ENCODE results near the gene MLLT1.

Gene MLLT1

DNA sequence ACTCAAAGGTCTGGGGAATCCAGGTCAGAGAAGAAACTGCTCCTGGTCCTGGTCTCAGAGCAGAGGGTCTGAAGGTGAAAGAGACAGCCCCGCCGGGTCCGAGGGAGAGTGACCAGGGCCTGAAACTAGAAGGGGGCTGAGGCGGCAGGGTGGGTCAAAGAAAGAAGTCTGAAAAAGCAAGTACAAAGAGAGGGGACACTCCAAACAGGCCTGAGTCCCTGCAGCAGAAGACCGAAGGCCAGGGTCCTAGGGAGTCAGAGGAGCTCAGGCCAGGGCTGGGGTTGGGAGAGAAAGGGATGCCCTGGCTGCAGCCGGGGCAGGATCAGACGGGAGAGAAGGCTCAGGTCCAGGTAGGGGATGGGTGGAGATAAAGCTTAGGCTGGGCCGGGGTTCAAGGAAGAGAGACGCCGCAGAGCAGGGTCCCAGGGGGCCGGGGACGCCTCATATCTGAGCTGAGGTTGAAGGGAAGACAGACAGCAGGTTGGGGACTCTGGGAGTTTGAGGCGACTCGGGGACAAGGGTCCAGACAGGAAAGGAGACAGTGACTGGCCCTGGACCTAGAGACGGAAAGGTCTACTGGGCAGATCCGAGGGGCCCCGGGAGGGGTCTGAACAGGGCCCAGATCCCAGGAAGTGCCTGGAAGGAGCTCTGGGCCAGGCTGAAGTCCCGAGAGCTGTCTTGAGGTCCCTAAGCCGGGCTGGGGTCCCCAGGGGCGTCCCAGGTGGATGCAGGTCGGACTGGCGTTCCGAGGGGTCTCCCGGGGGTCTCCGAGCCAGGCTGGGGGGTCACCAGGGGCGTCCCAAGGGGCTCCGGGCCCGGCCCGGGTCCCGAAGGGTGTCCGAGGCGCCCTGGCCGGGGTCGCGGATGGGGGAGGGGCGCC, 795 bp downstream of the MLLT1 start:
- no peaks in the 10 kb centered on the region for H3K27me3 ChIP-seq (ENCODE audit: control insufficient read depth, low read length)
- H3K79me2 ChIP-seq (ENCODE audit: control insufficient read depth, low read length) = peaks cover 55% of the 10 kb centered on the region
- H3F3A ChIP-seq (ENCODE audit: control insufficient read depth, insufficient read depth) = no peaks in the 10 kb centered on the region; the same call in 1 of the 2 replicates
- H3K9me3 ChIP-seq (ENCODE audit: control insufficient read depth, insufficient read depth, low read length) = no peaks in the 10 kb centered on the region
- peak overlapping the region; percentile 76 for H3K4me3 ChIP-seq (ENCODE audit: low read length)
- H3K9me2 ChIP-seq (replicated peaks; ENCODE audit: control insufficient read depth, low read length) = no peaks in the 10 kb centered on the region
- peaks cover 22% of the 10 kb centered on the region for H3K4me1 ChIP-seq (ENCODE audit: control insufficient read depth, low read length)
- no peak for TF ChIP-seq EZH2phosphoT487 (IDR thresholded peaks at IDR 0.05; ENCODE audit: borderline replicate concordance, low read length)
- TF ChIP-seq CTCF (IDR thresholded peaks at IDR 0.05; ENCODE audit: low read depth, low read length, poor library complexity, severe bottlenecking) = no peak
- peak overlapping the region; percentile 88 for H3K4me2 ChIP-seq (ENCODE audit: low read length)
- H3K36me3 ChIP-seq (ENCODE audit: control insufficient read depth, low read length) = peaks cover 22% of the 10 kb centered on the region
- peaks cover 19% of the 10 kb centered on the region; the same call in 1 of the 2 replicates for H4K20me1 ChIP-seq (ENCODE audit: control insufficient read depth, insufficient read depth, low read depth, low read length)
- no peak overlapping the region for H3K27ac ChIP-seq (ENCODE audit: low read depth, low read length)

- TF ChIP-seq EZH2phosphoT487 (IDR thresholded peaks at IDR 0.05; ENCODE audit: borderline replicate concordance, low read length) = no peak
- no peak for TF ChIP-seq CTCF (IDR thresholded peaks at IDR 0.05; ENCODE audit: low read depth, low read length, poor library complexity, severe bottlenecking)
- Histone ChIP-seq H4K20me1 (ENCODE audit: control insufficient read depth, insufficient read depth, low read depth, low read length) (peaks cover 19% of the 10 kb centered on the region; the same call in 1 of the 2 replicates), H3K36me3 (ENCODE audit: control insufficient read depth, low read length) (peaks cover 22% of the 10 kb centered on the region), H3K9me2 (replicated peaks; ENCODE audit: control insufficient read depth, low read length) (no peaks in the 10 kb centered on the region), H3K4me2 (ENCODE audit: low read length) (peak overlapping the region; percentile 88), H3K79me2 (ENCODE audit: control insufficient read depth, low read length) (peaks cover 64% of the 10 kb centered on the region), H3K4me1 (ENCODE audit: control insufficient read depth, low read length) (peaks cover 22% of the 10 kb centered on the region), H3K4me3 (ENCODE audit: low read length) (peak overlapping the region; percentile 76), H3F3A (ENCODE audit: control insufficient read depth, insufficient read depth) (no peaks in the 10 kb centered on the region; the same call in 1 of the 2 replicates), H3K9me3 (ENCODE audit: control insufficient read depth, insufficient read depth, low read length) (no peaks in the 10 kb centered on the region), H3K27me3 (ENCODE audit: control insufficient read depth, low read length) (no peaks in the 10 kb centered on the region), H3K27ac (ENCODE audit: low read depth, low read length) (no peak overlapping the region)
Measured at GRCh38 chr19:6278051-6278450, 1.7 kb downstream of the MLLT1 start.

DNA sequence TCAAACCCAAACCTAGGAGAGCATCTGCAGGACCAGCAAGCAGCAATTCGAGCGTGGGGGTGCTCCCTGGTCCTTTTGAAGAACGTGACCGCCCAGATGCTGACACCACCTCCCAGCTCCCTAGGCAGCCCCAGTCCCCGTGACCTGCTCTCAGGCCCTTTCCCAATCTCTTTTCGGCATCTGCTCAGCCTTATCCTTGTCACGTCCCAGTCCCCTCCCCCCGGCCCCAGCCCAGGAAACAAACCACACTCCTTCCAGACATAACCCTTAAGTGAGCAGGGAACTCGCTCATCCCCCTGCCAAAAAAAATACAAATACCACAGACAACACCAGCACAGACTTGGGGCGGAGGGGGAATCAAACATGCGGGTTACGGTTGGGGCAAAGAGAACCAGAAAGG, 3.3 kb downstream of the MLLT1 start:
- no peaks in the 10 kb centered on the region for H3K9me2 ChIP-seq (replicated peaks; ENCODE audit: control insufficient read depth, low read length)
- TF ChIP-seq CTCF (IDR thresholded peaks at IDR 0.05; ENCODE audit: low read depth, low read length, poor library complexity, severe bottlenecking) = no peak
- TF ChIP-seq EZH2phosphoT487 (IDR thresholded peaks at IDR 0.05; ENCODE audit: borderline replicate concordance, low read length) = no peak
- H3K36me3 ChIP-seq (ENCODE audit: control insufficient read depth, low read length) = peaks cover 22% of the 10 kb centered on the region
- peaks cover 80% of the 10 kb centered on the region for H3K79me2 ChIP-seq (ENCODE audit: control insufficient read depth, low read length)
- H4K20me1 ChIP-seq (ENCODE audit: control insufficient read depth, insufficient read depth, low read depth, low read length) = peaks cover 21% of the 10 kb centered on the region
- peaks cover 22% of the 10 kb centered on the region for H3K4me1 ChIP-seq (ENCODE audit: control insufficient read depth, low read length)
- no peaks in the 10 kb centered on the region for H3K9me3 ChIP-seq (ENCODE audit: control insufficient read depth, insufficient read depth, low read length)
- no peaks in the 10 kb centered on the region for H3K27me3 ChIP-seq (ENCODE audit: control insufficient read depth, low read length)
- no peak overlapping the region for H3K4me3 ChIP-seq (ENCODE audit: low read length)
- H3K4me2 ChIP-seq (ENCODE audit: low read length) = no peak overlapping the region
- no peaks in the 10 kb centered on the region; the same call in 1 of the 2 replicates for H3F3A ChIP-seq (ENCODE audit: control insufficient read depth, insufficient read depth)
- no peak overlapping the region for H3K27ac ChIP-seq (ENCODE audit: low read depth, low read length)
